CMK (cell line): ENCODE data around the gene AP5B1.
A peak's percentile ranks its signal among the peaks of the same experiment; 100 is the strongest.
"Not testable (repeated sequence)": the region's sequence is repeated elsewhere in the genome, so short reads cannot be mapped to it uniquely, and the experiment has no call there.

Experiments used
- DNase-seq: peaks from one replicate; pipeline ENCODE4 v3.0.0-alpha.2; 2010; ENCODE audit warnings: low read depth

The AP5B1 gene

GRCh38 chr11:65786008-65786785 is 5.4 kb upstream of the AP5B1 start:
- DNase-seq = no peak

GRCh38 chr11:65785319-65786007 is 4.7 kb upstream of the AP5B1 start:
- DNase-seq = no peak

- no peak for DNase-seq
These were observed 2.0 kb upstream of the AP5B1 start for GRCh38 chr11:65782816-65783228.

GRCh38 chr11:65781962-65782815 is 1.4 kb upstream of the AP5B1 start:
- no peak for DNase-seq

GRCh38 chr11:65781152-65781961 is 581 bp upstream of the AP5B1 start:
- peak; percentile 45 for DNase-seq

GRCh38 chr11:65779919-65780769 is 632 bp downstream of the AP5B1 start:
- peak; percentile 76 for DNase-seq

GRCh38 chr11:65779669-65779918 is 1.2 kb downstream of the AP5B1 start:
- DNase-seq = no peak

GRCh38 chr11:65778901-65779668 is 1.7 kb downstream of the AP5B1 start:
- DNase-seq = no peak

GRCh38 chr11:65778431-65778900 is 2.3 kb downstream of the AP5B1 start:
- DNase-seq = no peak

- DNase-seq = no peak
These were observed 2.9 kb downstream of the AP5B1 start for GRCh38 chr11:65777821-65778361.

- no peak for DNase-seq
These were observed 3.5 kb downstream of the AP5B1 start for GRCh38 chr11:65777241-65777640.

- no peak for DNase-seq
These were observed 4.0 kb downstream of the AP5B1 start for GRCh38 chr11:65776710-65777141.

GRCh38 chr11:65776196-65776595 is 4.6 kb downstream of the AP5B1 start:
- no peak for DNase-seq

- no peak for DNase-seq
These were observed 6.1 kb downstream of the AP5B1 start for GRCh38 chr11:65774525-65775306.

GRCh38 chr11:65773784-65774411 is 6.9 kb downstream of the AP5B1 start:
- no peak for DNase-seq

- DNase-seq = no peak
These were observed 9.1 kb downstream of the AP5B1 start for GRCh38 chr11:65771589-65772112.

GRCh38 chr11:65770951-65771567 is 9.7 kb downstream of the AP5B1 start:
- no peak for DNase-seq

- DNase-seq = not testable (repeated sequence)
These were observed 13.0 kb downstream of the AP5B1 start for GRCh38 chr11:65767806-65768205.
